GM21515 (cell line): ENCODE data around the gene COPZ2.
"Not testable (repeated sequence)": the region's sequence is repeated elsewhere in the genome, so short reads cannot be mapped to it uniquely, and the experiment has no call there.

Experiments
- ATAC-seq: cut with Tn5 transposase; IDR thresholded peaks from one replicate; pipeline ENCODE4 v1.9.1; 2021; ENCODE audit not compliant: unreplicated experiment

COPZ2 gene

DNA sequence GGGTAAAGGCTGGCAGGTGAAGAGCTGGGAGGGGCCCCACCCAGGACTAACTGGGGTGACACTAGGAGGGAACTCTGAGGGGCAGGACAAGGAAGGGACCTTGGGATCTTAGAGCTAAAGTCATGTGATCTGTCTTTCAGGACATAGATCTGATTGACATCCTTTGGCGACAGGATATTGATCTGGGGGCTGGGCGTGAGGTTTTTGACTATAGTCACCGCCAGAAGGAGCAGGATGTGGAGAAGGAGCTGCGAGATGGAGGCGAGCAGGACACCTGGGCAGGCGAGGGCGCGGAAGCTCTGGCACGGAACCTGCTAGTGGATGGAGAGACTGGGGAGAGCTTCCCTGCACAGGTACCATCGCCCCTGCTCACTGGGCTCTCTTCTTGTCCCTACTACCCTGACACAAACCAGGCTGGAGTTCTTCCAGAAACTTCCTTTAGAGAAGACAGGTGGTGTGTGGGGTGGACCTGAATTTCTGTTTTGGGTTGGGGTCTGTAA is 18.7 kb upstream of the COPZ2 start:
- ATAC-seq, result no peak

DNA sequence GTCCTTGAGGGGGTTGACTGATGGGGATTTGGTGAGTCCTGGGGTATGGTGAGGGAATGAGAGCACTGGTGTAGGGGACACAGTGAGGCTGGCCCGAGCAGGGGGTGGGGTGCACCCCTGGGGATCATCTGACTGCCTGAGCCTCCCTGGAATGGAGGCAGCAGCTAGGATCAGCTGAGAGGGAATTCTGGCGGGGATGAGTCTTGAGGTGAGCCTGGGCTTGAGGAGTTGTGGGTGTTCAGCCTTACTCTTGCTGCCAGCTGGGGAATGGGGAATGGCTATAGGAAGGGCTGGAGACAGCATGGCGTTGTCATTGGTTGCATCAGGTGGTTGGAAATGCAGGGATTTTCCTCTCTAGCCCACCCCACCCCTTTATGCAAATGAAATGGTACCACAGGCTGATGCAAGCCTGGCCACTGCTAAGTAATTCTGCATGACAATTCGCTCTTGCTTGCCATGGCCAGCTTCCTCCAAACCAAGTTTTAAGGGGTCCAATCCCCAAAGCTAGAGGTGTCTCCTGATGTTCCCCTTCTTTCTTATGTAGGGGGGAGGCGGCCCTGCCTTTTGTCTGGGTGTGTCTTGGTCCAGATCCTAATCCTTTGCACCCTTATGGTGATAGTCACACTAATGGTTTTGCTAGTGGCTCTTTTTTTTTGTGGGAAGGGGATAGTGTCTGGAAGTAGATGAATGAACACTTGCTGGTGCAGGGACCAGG is 18.1 kb upstream of the COPZ2 start:
- ATAC-seq, result no peak

DNA sequence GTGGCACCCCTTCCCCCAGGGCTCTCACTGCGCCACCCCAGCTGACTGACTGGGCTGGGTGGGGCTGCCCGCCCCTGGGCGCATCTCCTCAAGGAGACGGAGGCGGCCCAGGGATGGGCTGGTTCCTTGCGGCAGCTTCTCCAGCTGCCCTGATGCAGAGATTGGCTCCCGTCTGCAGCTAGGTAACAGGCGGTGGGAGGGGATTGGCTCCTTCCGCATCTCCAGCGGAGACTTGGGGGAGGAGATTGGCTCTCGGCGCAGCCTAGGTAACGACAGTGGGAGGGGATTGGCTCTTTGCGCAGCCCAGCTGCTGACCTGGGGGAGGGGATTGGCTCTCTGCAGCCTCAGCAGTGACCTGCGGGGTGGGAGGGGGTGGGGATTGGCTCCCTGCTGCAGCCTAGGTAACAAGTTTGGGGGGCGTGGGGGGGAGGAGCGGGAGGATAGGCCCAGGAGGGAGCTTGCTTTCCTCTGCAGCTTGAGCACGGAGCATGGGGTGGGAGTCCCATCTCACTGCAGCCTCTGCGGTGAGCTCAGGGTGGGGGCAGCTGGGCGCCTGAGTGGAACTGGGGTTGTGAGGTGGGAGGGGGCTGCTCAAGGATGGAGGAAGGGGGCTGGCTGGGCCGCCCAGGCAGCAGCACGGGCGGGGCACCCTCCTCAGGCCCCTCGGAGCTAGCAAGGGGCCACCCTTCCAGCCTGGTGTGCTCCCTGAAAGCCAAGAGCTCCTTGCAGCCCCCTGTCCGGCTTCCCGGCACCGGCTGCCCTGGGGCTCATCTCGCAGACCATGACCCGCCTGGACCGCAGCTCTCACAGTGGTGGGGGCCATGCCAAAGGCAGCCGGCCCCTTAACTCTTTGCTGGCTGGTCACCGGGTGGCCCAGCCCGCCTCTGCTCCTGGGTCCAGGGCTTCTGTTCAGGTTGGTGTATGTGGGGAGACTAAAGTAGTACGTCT is 16.9 kb upstream of the COPZ2 start:
- no peak for ATAC-seq

DNA sequence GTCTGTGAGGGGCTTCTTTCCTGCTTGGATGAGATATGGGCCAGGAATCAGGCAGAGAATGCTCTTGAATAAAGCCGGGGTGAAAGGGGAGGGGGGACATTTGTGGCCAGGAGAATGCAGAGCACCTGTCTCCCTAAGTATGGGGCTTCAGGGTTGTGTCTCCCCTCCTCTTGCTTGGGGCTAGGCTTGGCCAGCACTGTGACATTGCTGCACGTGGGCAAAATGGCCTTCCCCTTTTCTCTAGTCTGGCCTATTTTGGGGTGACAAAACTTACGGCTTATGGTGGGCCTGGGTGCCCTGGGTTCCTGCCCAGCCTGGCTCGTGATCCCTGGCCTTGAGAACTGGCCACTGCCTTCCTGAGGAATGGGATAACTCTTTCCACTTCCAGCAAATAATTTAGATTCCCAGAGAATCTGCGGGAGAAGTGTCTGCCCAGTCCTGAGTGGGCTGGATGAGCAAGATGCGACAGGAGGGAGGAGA is 16.2 kb upstream of the COPZ2 start:
- no peak for ATAC-seq

GRCh38 chr17:48052956-48053757 is 15.6 kb upstream of the COPZ2 start:
- ATAC-seq, result no peak

GRCh38 chr17:48051706-48052486 is 14.3 kb upstream of the COPZ2 start:
- no peak for ATAC-seq

- no peak for ATAC-seq
These were observed 13.7 kb upstream of the COPZ2 start for GRCh38 chr17:48051283-48051682.

GRCh38 chr17:48048384-48049126 is 11.0 kb upstream of the COPZ2 start:
- peak; percentile 28 for ATAC-seq

DNA sequence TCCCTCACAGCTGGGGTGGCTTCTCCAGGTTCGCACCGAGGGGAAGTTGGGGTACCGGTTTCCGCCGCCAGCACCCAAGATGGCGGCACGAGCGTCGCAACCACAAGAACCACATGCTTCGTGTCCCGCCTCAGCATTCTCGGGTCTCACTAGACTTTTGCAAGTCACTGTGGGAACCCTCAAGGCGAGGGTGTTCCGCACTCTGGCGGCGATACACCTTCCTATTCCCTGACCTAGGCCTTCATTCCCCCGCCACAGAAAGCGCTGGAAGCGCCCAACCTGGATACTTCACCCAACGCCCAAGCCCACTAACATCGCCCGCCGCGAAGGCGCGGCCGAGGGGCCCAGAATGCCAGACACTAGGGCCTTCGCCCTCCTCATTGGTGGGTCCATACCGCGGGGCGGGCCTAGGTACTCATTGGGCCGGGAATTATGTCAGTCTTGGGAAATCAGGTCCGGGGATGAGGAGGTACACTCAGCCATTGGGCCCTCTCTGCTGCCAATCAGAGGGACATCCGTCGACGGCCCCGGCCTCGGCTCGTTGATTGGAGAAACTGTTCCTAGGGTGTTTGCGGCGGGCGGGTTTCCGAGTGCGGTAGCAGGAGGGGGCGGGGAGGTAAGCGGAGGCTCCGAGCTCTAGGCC is 10.3 kb upstream of the COPZ2 start, which contains the start of gene NFE2L1:
Gene NFE2L1 (plus strand): TSS at position 619 of the 643 bp plus-strand sequence. CDS start 2,760 bp downstream, outside the sequence.
- peak; percentile 84 for ATAC-seq

DNA sequence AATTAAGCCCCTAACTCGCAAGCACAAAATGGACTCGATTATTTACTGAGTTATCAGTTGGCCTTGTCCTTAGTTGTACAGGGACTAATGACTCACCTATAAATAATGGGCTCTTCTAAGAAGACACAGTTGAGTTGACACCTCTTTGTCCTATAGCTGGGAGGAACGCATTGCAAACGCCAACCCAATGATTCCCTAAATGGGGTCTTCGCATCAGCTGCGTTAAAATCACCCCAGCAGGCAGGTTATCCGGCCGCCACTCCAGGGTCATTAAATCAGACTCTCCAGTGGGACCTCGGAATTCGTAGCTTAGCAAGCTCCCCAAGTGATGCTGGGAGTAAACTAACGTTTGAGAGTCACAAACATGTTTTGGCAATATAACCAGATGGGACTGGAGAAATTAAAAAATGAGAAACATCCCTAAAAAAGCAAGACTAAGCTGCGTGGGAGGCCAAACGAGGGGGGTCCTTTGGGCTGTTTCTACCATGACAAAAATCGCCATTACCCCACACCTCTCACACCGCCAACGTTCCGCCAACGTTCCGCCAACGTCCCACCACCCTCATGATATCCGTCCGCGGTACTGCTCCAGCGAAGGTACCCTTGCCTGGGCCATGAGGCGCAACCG is 9.6 kb upstream of the COPZ2 start:
- ATAC-seq, result no peak

- no peak for ATAC-seq
These were observed 8.7 kb upstream of the COPZ2 start for GRCh38 chr17:48046296-48046695.

DNA sequence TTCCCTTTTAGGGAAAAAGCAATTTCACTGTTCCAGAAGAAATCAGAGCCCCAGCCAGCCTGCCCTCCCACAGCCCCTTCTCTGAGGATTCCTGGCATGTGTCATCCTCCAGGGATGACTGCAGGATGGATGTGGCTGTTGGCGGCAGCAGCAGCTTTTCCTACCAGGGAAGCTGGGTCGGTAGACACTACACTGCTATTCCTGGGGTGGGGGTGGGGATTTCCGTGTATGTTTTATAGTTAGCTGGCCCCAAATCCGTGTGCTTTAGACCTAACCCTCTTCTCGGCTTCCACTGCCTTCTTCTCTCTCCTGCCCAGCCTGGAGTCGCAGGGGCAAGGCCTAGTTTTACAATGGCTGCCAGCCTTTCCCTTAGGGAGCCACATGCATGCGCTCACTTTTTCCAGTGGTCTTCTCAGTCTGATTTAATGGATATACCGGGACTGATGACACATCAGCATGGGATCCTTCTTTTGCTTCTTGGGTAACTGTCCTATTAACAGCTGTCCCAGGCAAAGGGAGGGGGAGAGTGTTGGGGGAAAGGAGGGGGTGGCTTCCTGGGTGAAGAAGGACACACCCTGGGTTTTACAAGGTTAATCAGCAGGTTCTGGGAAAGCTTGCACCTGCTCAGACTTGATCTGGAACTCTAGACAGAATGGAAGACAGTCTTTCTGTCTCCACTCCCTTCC is 7.9 kb upstream of the COPZ2 start:
- no peak for ATAC-seq

DNA sequence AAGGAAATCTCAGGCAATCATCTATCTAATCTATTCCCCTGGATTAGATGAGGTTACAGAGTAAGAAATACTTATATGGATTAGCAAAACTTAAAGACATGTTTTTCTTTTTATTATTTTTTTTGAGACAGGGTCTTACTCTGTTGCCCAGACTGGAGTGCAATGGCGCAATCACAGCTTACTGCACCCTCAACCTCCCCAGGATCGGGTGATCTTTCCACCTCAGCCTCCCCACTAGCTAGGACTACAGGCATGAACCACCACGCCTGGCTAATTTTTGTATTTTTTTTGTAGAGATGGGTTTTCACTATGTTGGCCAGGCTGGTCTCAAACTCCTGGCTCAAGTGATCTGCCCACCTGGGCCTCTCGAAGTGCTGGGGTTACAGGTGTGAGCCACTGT is 7.3 kb upstream of the COPZ2 start:
- no peak for ATAC-seq

GRCh38 chr17:48043176-48043575 is 5.6 kb upstream of the COPZ2 start:
- no peak for ATAC-seq

GRCh38 chr17:48038687-48039086 is 1.1 kb upstream of the COPZ2 start:
- no peak for ATAC-seq

- no peak for ATAC-seq
These were observed 284 bp upstream of the COPZ2 start for GRCh38 chr17:48037838-48038323.

GRCh38 chr17:48036693-48037035 is 933 bp downstream of the COPZ2 start:
- no peak for ATAC-seq

DNA sequence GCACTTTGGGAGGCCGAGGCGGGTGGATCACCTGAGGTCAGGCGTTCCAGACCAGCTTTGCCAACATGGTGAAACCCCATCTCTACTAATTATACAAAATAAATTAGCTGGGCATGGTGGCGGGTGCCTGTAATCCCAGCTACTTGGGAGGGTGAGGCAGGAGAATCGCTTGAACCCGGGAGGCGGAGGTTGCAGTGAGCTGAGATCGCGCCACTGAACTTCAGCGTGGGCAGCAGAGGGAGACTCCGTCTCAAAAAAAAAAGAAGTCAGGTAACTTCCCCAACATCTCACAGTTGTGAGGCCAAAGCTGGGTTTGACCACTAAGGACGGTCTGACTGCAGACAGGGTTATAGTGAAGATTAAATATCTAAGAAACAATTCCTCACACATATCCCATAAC is 2.9 kb downstream of the COPZ2 start:
- ATAC-seq, result not testable (repeated sequence)
